ENCODE data around the gene SLCO3A1.

- TF ChIP-seq POLR2A (IDR thresholded peaks at IDR 0.05) = no peak
- no peak for TF ChIP-seq CTCF (IDR thresholded peaks at IDR 0.05)
- no peak for TF ChIP-seq POLR2AphosphoS5 (IDR thresholded peaks at IDR 0.05; ENCODE audit: insufficient read depth in 1 of 2, low read depth in 1 of 2)
These were observed 136.3 kb downstream of the SLCO3A1 start for GRCh38 chr15:91989821-91990220.
